GM23338 (cell line): Measurements from ENCODE around the gene ADD3. TPM values are rescaled to one million over a fixed set of nuclear protein-coding genes. Genes with fewer than 3 reads are reported as not detected.

Source experiments
- CREB1 ChIP-seq: fragments of 250-450 bp; sonication (Bioruptor Pico); IDR thresholded peaks from 2 replicates; pipeline ENCODE4 v1.5.0; 2020; ENCODE audit warnings: low read depth, mild to moderate bottlenecking, moderate library complexity
- CTCF ChIP-seq, 2 experiments: fragments of 200-600 bp in 1 of 2; sonication (generic) in 1 of 2; conservative IDR thresholded peaks; 2 replicates each; pipeline versions ENCODE4 v1.5.1 to v1.6.1; 2016 to 2017; ENCODE audit warnings: antibody characterized with exemption in 2 of 2, low read depth in 2 of 2, mild to moderate bottlenecking in 2 of 2, moderate library complexity in 1 of 2
- ETS1 ChIP-seq: IDR thresholded peaks from 2 replicates; pipeline ENCODE4 v1.6.1; 2016; ENCODE audit warnings: antibody characterized with exemption
- JUNB ChIP-seq: IDR thresholded peaks from one replicate; pipeline ENCODE4 v1.6.1; 2016; ENCODE audit warnings: antibody characterized with exemption; ENCODE audit not compliant: unreplicated experiment
- STAT1 ChIP-seq: IDR thresholded peaks from one replicate; pipeline ENCODE4 v1.6.1; 2016; ENCODE audit warnings: antibody characterized with exemption; ENCODE audit not compliant: unreplicated experiment
- ZNF462 ChIP-seq: fragments of 250-450 bp; sonication (Bioruptor Pico); IDR thresholded peaks from 2 replicates; pipeline ENCODE4 v1.5.0; 2020; ENCODE audit warnings: mild to moderate bottlenecking, moderate library complexity
- polyA plus RNA-seq: library from polyadenylated mRNA; unstranded; fragments of >200 nt; fragmentation: Nextera tagmentation; extraction: Ambion mirVana; gene quantifications from 2 replicates; pipeline ENCODE4 v1.2.1, GENCODE V29; 2016
- total RNA-seq: library from RNA; depleted of rRNA; stranded (reverse); fragments of >200 nt; shearing (Covaris generic); gene quantifications from 2 replicates; pipeline ENCODE4 v1.2.3, GENCODE V29; 2014

ADD3 gene
- total and polyA plus RNA-seq, 2 experiments from 2014 or later: 68.5 to 767 TPM

GRCh38 chr10:110176141-110177030, 168.6 kb downstream of the ADD3 start (continued):
- TF ChIP-seq ZNF462: no peak
- TF ChIP-seq CREB1 (CRISPR knock-in tag): no peak
- no peak for TF ChIP-seq JUNB
- TF ChIP-seq STAT1: no peak
- TF ChIP-seq ETS1: no peak
- TF ChIP-seq CTCF (conservative IDR thresholded peaks at IDR 0.05; ENCODE audit: low read depth in 2 of 2): no peak
